GM12864 (cell line): ENCODE measurements around the gene ATP5F1B.

Source experiments
- DNase-seq: peaks from one replicate; pipeline ENCODE4 v3.0.0-alpha.2; 2011; ENCODE audit warnings: low read depth
- H3K4me3 ChIP-seq: 2 replicates; pipeline ENCODE4 v1.5.1; 2011; ENCODE audit warnings: mild to moderate bottlenecking, low read depth, low read length, control low read depth
- TF ChIP-seq, protein P1 (sequence below): IDR thresholded peaks from 2 replicates; pipeline ENCODE4 v1.5.1; 2011; ENCODE audit warnings: low read depth, mild to moderate bottlenecking, moderate library complexity, low read length, control low read depth, inconsistent platforms; ENCODE audit errors: missing control alignments

The ATP5F1B gene

GRCh38 chr12:56645201-56645716 is 525 bp downstream of the ATP5F1B start:
- H3K4me3 ChIP-seq: peak overlapping the region; percentile 76
- TF ChIP-seq, protein P1, sequence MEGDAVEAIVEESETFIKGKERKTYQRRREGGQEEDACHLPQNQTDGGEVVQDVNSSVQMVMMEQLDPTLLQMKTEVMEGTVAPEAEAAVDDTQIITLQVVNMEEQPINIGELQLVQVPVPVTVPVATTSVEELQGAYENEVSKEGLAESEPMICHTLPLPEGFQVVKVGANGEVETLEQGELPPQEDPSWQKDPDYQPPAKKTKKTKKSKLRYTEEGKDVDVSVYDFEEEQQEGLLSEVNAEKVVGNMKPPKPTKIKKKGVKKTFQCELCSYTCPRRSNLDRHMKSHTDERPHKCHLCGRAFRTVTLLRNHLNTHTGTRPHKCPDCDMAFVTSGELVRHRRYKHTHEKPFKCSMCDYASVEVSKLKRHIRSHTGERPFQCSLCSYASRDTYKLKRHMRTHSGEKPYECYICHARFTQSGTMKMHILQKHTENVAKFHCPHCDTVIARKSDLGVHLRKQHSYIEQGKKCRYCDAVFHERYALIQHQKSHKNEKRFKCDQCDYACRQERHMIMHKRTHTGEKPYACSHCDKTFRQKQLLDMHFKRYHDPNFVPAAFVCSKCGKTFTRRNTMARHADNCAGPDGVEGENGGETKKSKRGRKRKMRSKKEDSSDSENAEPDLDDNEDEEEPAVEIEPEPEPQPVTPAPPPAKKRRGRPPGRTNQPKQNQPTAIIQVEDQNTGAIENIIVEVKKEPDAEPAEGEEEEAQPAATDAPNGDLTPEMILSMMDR: peak; percentile 2
- no peak for DNase-seq

GRCh38 chr12:56644654-56645053 is 1.1 kb downstream of the ATP5F1B start:
- peak overlapping the region; percentile 76 for H3K4me3 ChIP-seq
- TF ChIP-seq, protein P1: no peak
- no peak for DNase-seq

DNA sequence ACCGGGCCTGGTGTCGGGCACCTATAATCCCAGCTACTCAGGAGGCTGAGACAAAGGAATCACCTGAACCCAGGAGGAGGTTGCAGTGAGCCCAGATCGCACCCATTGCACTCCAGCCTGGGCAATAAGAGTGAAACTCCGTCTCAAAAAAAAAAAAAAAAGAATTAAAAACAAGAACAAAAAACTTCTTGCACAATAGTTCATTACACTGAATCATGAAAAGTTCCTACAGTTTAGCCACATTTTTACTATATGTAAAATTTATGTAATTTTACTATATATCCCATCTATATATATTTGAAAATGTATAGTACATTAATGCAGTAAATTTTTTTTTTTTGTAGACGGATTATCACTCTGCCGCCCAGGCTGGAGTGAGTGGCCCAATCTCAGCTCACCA is 4.6 kb downstream of the ATP5F1B start:
- TF ChIP-seq, protein P1: no peak
- no peak overlapping the region for H3K4me3 ChIP-seq
- no peak for DNase-seq

GRCh38 chr12:56637621-56638020 is 8.2 kb downstream of the ATP5F1B start:
- TF ChIP-seq, protein P1: no peak
- DNase-seq: no peak
- no peak overlapping the region for H3K4me3 ChIP-seq

GRCh38 chr12:56636675-56637540 is 8.9 kb downstream of the ATP5F1B start:
- peak overlapping the region; percentile 89 for H3K4me3 ChIP-seq
- peak; percentile 91 for DNase-seq
- TF ChIP-seq, protein P1: peak; percentile 79

DNA sequence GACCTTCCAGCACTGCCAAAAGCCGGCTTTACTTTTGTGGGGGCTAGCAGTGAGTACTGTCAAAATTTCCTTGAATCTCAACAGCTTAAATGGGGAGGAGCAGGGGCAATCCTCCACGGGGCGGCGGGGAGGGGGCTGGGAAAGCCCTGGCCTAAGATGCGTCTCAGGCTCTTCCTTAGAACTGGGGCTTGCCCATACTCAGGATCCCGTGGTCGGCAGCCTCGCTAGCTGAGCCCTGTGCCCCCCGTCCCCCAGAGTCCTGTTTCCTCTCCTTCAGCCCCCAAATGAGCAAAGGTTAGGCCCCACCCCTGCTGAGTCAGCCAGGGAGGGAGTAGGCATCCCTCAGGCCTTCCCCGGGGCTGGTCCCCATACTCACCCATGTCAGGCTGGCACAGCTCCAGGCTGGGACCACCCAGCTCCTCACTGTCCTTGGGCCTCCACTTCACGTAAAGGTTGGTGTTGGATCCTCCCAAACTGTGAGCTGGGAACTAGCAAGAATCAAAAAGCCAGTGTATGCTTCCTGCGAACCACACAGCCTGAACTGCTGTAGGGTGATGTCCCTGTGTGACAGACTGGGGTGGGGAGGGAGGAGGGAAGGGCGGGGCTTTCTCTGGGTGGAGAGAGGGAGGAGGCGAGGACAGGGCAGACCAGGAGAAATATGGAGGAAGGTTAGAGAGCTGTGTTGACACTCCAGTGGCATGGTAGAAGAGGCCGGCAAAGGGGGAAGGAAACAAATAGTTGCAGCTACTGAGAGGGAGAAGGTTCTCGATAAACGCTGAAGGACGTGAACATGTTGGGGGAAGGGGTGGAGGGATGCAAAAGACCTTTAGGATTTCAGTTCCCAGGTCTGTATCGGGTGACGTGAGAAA is 9.7 kb downstream of the ATP5F1B start:
- TF ChIP-seq, protein P1: no peak

More for the DNA sequence above, 9.7 kb downstream of the ATP5F1B start:
- peak; percentile 63 for DNase-seq
- H3K4me3 ChIP-seq: peak overlapping the region; percentile 89
